ENCODE data around the gene MCF2. TPM values are rescaled to one million over a fixed set of nuclear protein-coding genes. Genes with fewer than 3 reads are reported as not detected.

Gene MCF2
- total RNA-seq, 1 experiment from 2014 or later, result not detected

Other genes with a start within 250 kb of the MCF2 start
- gene F9, start 177.4 kb downstream of the MCF2 start, total RNA-seq (2014; rRNA removed), result not detected in 2 replicates
- 25.8 and 34.8 TPM in 2 replicates for gene ATP11C, start 224.9 kb upstream of the MCF2 start, total RNA-seq (2014; rRNA removed)

Data from PC-3 (cell line).